ENCODE measurements around the gene ATOH8. TPM values are rescaled to one million over a fixed set of nuclear protein-coding genes. Genes with fewer than 3 reads are reported as not detected.

ATOH8 gene
- total RNA-seq, 1 donor from 2014 or later, result 44.9 TPM

DNA sequence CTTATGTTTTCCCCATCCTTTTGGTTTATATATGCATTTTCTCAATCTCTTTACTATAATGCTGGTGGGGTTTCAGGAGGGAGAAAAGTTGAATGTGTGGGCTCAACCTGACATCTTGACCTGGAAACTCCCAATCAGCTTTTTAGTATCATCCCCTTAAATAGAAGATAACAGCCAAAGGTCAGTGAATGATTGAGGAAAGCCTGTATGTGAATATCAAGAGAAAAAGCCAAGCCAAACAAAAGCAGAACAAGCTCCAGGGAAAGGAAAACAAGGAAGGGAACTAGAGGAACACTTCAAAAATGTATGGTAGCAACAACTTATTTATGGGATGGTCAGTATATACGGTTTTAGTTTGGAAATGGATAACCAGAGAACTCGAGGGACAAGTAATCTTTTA lies 28.3 kb upstream of the ATOH8 start:
- ATAC-seq (no peak), DNase-seq (no peak)
- Histone ChIP-seq H3K9me3 (no peaks in the 10 kb centered on the region), H3K27me3 (ENCODE audit: low read depth) (no peaks in the 10 kb centered on the region), H3K36me3 (no peaks in the 10 kb centered on the region), H3K27ac (no peak overlapping the region), H3K4me1 (peaks cover 55% of the 10 kb centered on the region), H3K4me3 (no peak overlapping the region)
- intact Hi-C loops (cut with DNase I), result loop anchor here (10.0 kb wide), 1 partner anchor 89 kb away; no protein-coding TSS in a partner anchor
- TF ChIP-seq, protein P1, sequence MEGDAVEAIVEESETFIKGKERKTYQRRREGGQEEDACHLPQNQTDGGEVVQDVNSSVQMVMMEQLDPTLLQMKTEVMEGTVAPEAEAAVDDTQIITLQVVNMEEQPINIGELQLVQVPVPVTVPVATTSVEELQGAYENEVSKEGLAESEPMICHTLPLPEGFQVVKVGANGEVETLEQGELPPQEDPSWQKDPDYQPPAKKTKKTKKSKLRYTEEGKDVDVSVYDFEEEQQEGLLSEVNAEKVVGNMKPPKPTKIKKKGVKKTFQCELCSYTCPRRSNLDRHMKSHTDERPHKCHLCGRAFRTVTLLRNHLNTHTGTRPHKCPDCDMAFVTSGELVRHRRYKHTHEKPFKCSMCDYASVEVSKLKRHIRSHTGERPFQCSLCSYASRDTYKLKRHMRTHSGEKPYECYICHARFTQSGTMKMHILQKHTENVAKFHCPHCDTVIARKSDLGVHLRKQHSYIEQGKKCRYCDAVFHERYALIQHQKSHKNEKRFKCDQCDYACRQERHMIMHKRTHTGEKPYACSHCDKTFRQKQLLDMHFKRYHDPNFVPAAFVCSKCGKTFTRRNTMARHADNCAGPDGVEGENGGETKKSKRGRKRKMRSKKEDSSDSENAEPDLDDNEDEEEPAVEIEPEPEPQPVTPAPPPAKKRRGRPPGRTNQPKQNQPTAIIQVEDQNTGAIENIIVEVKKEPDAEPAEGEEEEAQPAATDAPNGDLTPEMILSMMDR (IDR thresholded peaks at IDR 0.05), result no peak

DNA sequence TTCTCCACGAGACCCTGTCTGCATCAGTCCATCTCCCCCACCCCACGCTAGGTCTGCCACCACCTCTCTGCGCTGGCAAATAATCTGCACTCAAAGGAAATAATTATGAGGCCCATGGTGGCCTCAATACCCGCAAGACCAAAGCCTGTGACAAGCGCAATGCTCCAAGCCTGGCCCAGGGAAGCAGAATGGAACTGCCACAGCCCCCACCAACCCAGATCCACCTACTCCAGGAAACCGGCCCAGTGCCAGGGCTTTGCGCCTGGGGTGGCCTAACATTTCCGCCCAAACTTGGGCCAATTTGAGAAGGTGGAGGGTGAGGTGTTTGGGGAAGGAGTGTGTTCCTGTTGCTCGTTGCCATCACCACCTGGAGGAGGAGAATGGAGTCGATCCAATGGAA lies 26.0 kb upstream of the ATOH8 start:
- peak overlapping the region; percentile 58 for H3K27ac ChIP-seq

DNA sequence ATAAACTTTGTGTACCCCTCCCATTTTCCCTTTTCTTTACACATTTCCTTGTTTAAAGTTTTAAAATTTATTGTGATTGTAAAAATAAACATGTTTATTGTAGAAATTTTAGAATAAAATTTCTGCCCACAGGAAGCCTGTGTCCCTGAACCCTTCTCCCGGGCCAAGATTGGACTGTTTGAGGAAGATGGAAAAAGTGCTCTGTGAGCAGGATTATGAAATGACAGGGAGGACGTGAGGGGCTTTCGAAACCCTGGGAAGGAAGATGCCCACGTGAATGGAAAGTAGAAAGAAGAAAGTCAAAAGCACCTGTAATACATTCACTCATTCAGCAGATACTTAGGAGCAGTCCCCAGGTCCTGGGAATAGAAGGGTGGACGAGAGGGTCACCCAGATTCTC lies 25.4 kb upstream of the ATOH8 start:
- Histone ChIP-seq H3K4me1 (peaks cover 58% of the 10 kb centered on the region), H3K27ac (peak overlapping the region; percentile 58), H3K9me3 (no peaks in the 10 kb centered on the region), H3K36me3 (no peaks in the 10 kb centered on the region), H3K4me3 (no peak overlapping the region), H3K27me3 (ENCODE audit: low read depth) (no peaks in the 10 kb centered on the region)
- intact Hi-C loops (cut with DNase I), result loop anchor here (10.0 kb wide), 1 partner anchor 86 kb away; no protein-coding TSS in a partner anchor
- TF ChIP-seq, protein P1 (IDR thresholded peaks at IDR 0.05), result no peak
- ATAC-seq (peak in 1 of 2 donors; percentile 53), DNase-seq (no peak)

More for the DNA sequence above, 26.0 kb upstream of the ATOH8 start:
- TF ChIP-seq, protein P1 (IDR thresholded peaks at IDR 0.05), result no peak
- Histone ChIP-seq H3K4me1 (peaks cover 55% of the 10 kb centered on the region), H3K36me3 (no peaks in the 10 kb centered on the region), H3K9me3 (no peaks in the 10 kb centered on the region), H3K27me3 (ENCODE audit: low read depth) (no peaks in the 10 kb centered on the region), H3K4me3 (no peak overlapping the region)
- ATAC-seq (peak; percentile 62 to 72), DNase-seq (peak; percentile 75)
- intact Hi-C loops (cut with DNase I), result loop anchor here (10.0 kb wide), 1 partner anchor 87 kb away; no protein-coding TSS in a partner anchor

DNA sequence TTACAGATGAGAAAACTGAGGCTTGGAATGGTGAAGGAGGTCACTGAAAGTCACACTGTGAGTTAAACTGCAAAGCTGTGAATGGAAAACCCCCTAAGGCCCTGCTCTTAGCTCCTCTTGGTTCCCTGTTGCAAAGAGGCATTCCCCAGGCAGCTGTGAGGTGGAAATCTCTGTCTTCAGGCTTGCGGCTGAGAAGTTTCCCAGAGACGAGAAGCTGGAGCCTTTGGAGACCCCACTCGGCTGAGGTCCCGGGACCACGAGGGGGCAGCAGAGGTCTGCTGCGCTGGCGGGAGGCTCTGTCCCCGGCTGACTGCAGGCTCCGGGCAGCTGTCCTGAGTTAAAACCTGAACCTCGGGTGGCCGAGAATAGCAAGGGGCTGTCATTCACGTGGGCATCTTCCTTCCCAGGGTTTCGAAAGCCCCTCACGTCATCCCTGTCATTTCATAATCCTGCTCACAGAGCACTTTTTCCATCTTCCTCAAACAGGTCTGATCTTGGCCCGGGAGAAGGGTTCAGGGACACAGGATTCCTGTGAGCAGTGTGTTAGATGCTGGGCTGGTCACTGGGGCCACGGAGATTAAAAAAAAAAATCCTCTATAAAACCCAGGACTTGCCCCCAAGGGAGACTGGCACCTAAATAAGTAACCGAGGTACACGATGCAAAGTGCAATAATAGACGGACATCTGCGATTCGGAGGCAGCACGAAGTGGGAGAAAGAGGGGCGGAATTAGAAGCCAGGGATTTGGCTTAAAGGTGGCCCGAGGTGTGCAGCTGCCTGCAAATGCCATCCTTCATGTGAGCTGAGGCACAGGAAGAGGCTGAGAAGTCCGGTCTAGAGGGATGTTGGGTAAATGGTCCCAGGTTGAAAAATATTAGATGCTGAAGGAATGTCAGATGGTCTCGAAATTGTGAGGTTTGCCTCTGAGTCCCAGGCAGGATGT lies 24.6 kb upstream of the ATOH8 start:
- H3K9me3 ChIP-seq, result no peaks in the 10 kb centered on the region
- H3K27ac ChIP-seq, result peak overlapping the region; percentile 58
- DNase-seq (peak; percentile 92), ATAC-seq (peak; percentile 95)
- no peak overlapping the region for H3K4me3 ChIP-seq
- no peaks in the 10 kb centered on the region for H3K27me3 ChIP-seq (ENCODE audit: low read depth)
- no peaks in the 10 kb centered on the region for H3K36me3 ChIP-seq
- TF ChIP-seq, protein P1 (IDR thresholded peaks at IDR 0.05), result peak; percentile 96
- intact Hi-C loops (cut with DNase I), result loop anchor here (10.0 kb wide), 1 partner anchor 86 kb away; no protein-coding TSS in a partner anchor
- H3K4me1 ChIP-seq, result peaks cover 51% of the 10 kb centered on the region

DNA sequence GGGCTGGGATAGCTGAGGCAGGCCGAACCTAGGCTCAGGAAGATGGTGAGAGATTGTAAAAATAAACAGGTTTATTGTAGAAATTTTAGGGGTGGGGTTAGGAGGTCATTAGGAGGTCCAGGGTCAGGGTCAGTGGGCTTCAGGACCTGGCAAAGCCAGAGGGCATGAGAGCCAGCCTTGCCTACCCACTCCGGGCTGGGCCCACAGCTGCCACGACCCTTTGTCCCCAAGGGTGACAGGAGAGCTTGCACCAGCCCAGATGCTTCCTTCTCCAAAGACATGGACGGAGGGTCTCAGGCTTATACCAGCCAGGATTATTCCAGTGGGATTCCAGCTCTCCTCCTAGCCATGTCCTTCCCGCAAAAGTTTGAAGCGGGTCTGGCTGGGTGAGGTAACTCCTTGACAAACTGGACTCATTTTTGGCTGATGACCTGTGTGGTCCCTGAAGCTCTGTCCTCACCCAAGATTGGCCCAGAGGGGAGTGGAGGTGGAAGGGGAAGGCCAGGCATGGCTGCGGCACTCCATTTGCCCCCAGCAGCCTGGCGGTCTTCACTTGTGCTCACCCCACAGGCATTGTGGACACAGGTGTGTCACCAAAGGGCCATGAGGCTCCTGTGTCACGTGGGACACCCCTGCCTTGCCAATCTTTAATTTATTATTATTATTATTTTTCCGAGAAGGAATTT lies 23.8 kb upstream of the ATOH8 start:
- DNase-seq (no peak), ATAC-seq (no peak)
- intact Hi-C loops (cut with DNase I), result loop anchor here (10.0 kb wide), 1 partner anchor 85 kb away; no protein-coding TSS in a partner anchor
- TF ChIP-seq, protein P1 (IDR thresholded peaks at IDR 0.05), result no peak
- H3K4me1 ChIP-seq, result peaks cover 44% of the 10 kb centered on the region
- H3K27me3 ChIP-seq (ENCODE audit: low read depth), result no peaks in the 10 kb centered on the region
- H3K27ac ChIP-seq, result no peak overlapping the region
- H3K4me3 ChIP-seq, result no peak overlapping the region
- H3K36me3 ChIP-seq, result no peaks in the 10 kb centered on the region
- no peaks in the 10 kb centered on the region for H3K9me3 ChIP-seq
